ENCODE results near the gene MOB3B.

MOB3B gene

GRCh38 chr9:27392451-27392850 lies 137.2 kb downstream of the MOB3B start:
- WGBS, 2 donors (ENCODE audit: extremely low coverage in 2 of 2, insufficient read length in 2 of 2, insufficient replicate concordance in 1 of 2): no CpG with 5 or more reads among the region's 4 CpGs
- no peak overlapping the region for H2BK5ac ChIP-seq (ENCODE audit: low read length)
- H2BK12ac ChIP-seq (ENCODE audit: low read length): no peak overlapping the region
- no peak overlapping the region for H3K14ac ChIP-seq (ENCODE audit: low read length)
- no peak overlapping the region for H3K4me2 ChIP-seq (ENCODE audit: insufficient read depth, low read length, poor library complexity, severe bottlenecking)
- no peaks in the 10 kb centered on the region for H3K27me3 ChIP-seq (ENCODE audit: control insufficient read depth in 3 of 3, insufficient read depth in 3 of 3, low read depth in 1 of 3, low read length in 3 of 3)
- no peak overlapping the region for H4K8ac ChIP-seq (ENCODE audit: low read depth, low read length)
- no peaks in the 10 kb centered on the region for H3K36me3 ChIP-seq (replicated peaks in 1 of 2; ENCODE audit: control insufficient read depth in 2 of 2, insufficient read depth in 2 of 2, low read length in 2 of 2)
- no peak overlapping the region for H2AK5ac ChIP-seq (ENCODE audit: low read depth, low read length)
- peaks cover 7 to 10% of the 10 kb centered on the region in 2 donors for H3K4me1 ChIP-seq (ENCODE audit: control insufficient read depth in 2 of 2, insufficient read depth in 1 of 2, low read depth in 1 of 2, low read length in 2 of 2)
- no peaks in the 10 kb centered on the region for H3K9me3 ChIP-seq (replicated peaks in 1 of 2; ENCODE audit: control insufficient read depth in 2 of 2, insufficient read depth in 1 of 2, low read depth in 1 of 2, low read length in 2 of 2)
- no peak for DNase-seq (ENCODE audit: low spot score)
- H3K4ac ChIP-seq (ENCODE audit: low read length): no peak overlapping the region
- H3K4me3 ChIP-seq (ENCODE audit: low read length in 2 of 2): no peak overlapping the region
- H2AFZ ChIP-seq (ENCODE audit: low read length): no peak overlapping the region
- H2BK15ac ChIP-seq (ENCODE audit: low read length): no peak overlapping the region
- no peak overlapping the region for H2BK120ac ChIP-seq (ENCODE audit: low read depth, low read length)
- no peak overlapping the region for H3K9ac ChIP-seq (ENCODE audit: low read depth, low read length, poor library complexity)
- no peak overlapping the region for H4K91ac ChIP-seq (ENCODE audit: low read depth, low read length, poor library complexity)
- H3K18ac ChIP-seq (ENCODE audit: low read length): no peak overlapping the region
- no peak overlapping the region for H3K23ac ChIP-seq (ENCODE audit: low read depth, low read length, poor library complexity)
- no peak overlapping the region for H3K27ac ChIP-seq (replicated peaks; ENCODE audit: low read length)
- no peaks in the 10 kb centered on the region for H3K79me1 ChIP-seq (ENCODE audit: low read depth, low read length)

- peaks cover 8 to 10% of the 10 kb centered on the region in 2 donors for H3K4me1 ChIP-seq (ENCODE audit: control insufficient read depth in 2 of 2, insufficient read depth in 1 of 2, low read depth in 1 of 2, low read length in 2 of 2)
- no peak overlapping the region for H2BK5ac ChIP-seq (ENCODE audit: low read length)
- no peaks in the 10 kb centered on the region for H3K36me3 ChIP-seq (replicated peaks in 1 of 2; ENCODE audit: control insufficient read depth in 2 of 2, insufficient read depth in 2 of 2, low read length in 2 of 2)
- no peak overlapping the region for H2BK120ac ChIP-seq (ENCODE audit: low read depth, low read length)
- H2BK15ac ChIP-seq (ENCODE audit: low read length): no peak overlapping the region
- H3K9ac ChIP-seq (ENCODE audit: low read depth, low read length, poor library complexity): no peak overlapping the region
- no peak overlapping the region for H3K4ac ChIP-seq (ENCODE audit: low read length)
- no peak overlapping the region for H3K18ac ChIP-seq (ENCODE audit: low read length)
- H2AFZ ChIP-seq (ENCODE audit: low read length): no peak overlapping the region
- H3K9me3 ChIP-seq (replicated peaks in 1 of 2; ENCODE audit: control insufficient read depth in 2 of 2, insufficient read depth in 1 of 2, low read depth in 1 of 2, low read length in 2 of 2): no peaks in the 10 kb centered on the region
- no peak overlapping the region for H4K8ac ChIP-seq (ENCODE audit: low read depth, low read length)
- no peak overlapping the region for H3K14ac ChIP-seq (ENCODE audit: low read length)
- H3K27ac ChIP-seq (replicated peaks; ENCODE audit: low read length): no peak overlapping the region
- H4K91ac ChIP-seq (ENCODE audit: low read depth, low read length, poor library complexity): no peak overlapping the region
- WGBS, 2 donors (ENCODE audit: extremely low coverage in 2 of 2, insufficient read length in 2 of 2, insufficient replicate concordance in 1 of 2): no CpG with 5 or more reads among the region's 9 CpGs
- no peak overlapping the region for H3K4me3 ChIP-seq (ENCODE audit: low read length in 2 of 2)
- no peaks in the 10 kb centered on the region for H3K27me3 ChIP-seq (ENCODE audit: control insufficient read depth in 3 of 3, insufficient read depth in 3 of 3, low read depth in 1 of 3, low read length in 3 of 3)
- H2BK12ac ChIP-seq (ENCODE audit: low read length): no peak overlapping the region
- no peak overlapping the region for H3K4me2 ChIP-seq (ENCODE audit: insufficient read depth, low read length, poor library complexity, severe bottlenecking)
- no peak for DNase-seq (ENCODE audit: low spot score)
- no peaks in the 10 kb centered on the region for H3K79me1 ChIP-seq (ENCODE audit: low read depth, low read length)
- no peak overlapping the region for H2AK5ac ChIP-seq (ENCODE audit: low read depth, low read length)
- H3K23ac ChIP-seq (ENCODE audit: low read depth, low read length, poor library complexity): no peak overlapping the region
Measured at GRCh38 chr9:27391040-27391895, 138.3 kb downstream of the MOB3B start.

- no peaks in the 10 kb centered on the region for H3K36me3 ChIP-seq (replicated peaks in 1 of 2; ENCODE audit: control insufficient read depth in 2 of 2, insufficient read depth in 2 of 2, low read length in 2 of 2)
- no peak overlapping the region for H2AFZ ChIP-seq (ENCODE audit: low read length)
- no peaks in the 10 kb centered on the region for H3K9me3 ChIP-seq (replicated peaks in 1 of 2; ENCODE audit: control insufficient read depth in 2 of 2, insufficient read depth in 1 of 2, low read depth in 1 of 2, low read length in 2 of 2)
- no peak for DNase-seq (ENCODE audit: low spot score)
- H3K27me3 ChIP-seq (ENCODE audit: control insufficient read depth in 3 of 3, insufficient read depth in 3 of 3, low read depth in 1 of 3, low read length in 3 of 3): no peaks in the 10 kb centered on the region
- H3K23ac ChIP-seq (ENCODE audit: low read depth, low read length, poor library complexity): no peak overlapping the region
- no peak overlapping the region for H3K4me3 ChIP-seq (ENCODE audit: low read length in 2 of 2)
- H3K4ac ChIP-seq (ENCODE audit: low read length): no peak overlapping the region
- H3K4me2 ChIP-seq (ENCODE audit: insufficient read depth, low read length, poor library complexity, severe bottlenecking): no peak overlapping the region
- H3K9ac ChIP-seq (ENCODE audit: low read depth, low read length, poor library complexity): no peak overlapping the region
- no peak overlapping the region for H3K18ac ChIP-seq (ENCODE audit: low read length)
- no peak overlapping the region for H2AK5ac ChIP-seq (ENCODE audit: low read depth, low read length)
- no peak overlapping the region for H3K14ac ChIP-seq (ENCODE audit: low read length)
- peaks cover 0 to 4% of the 10 kb centered on the region in 2 donors for H3K4me1 ChIP-seq (ENCODE audit: control insufficient read depth in 2 of 2, insufficient read depth in 1 of 2, low read depth in 1 of 2, low read length in 2 of 2)
- H2BK5ac ChIP-seq (ENCODE audit: low read length): no peak overlapping the region
- H2BK120ac ChIP-seq (ENCODE audit: low read depth, low read length): no peak overlapping the region
- no peak overlapping the region for H4K8ac ChIP-seq (ENCODE audit: low read depth, low read length)
- H4K91ac ChIP-seq (ENCODE audit: low read depth, low read length, poor library complexity): no peak overlapping the region
- no peak overlapping the region for H2BK12ac ChIP-seq (ENCODE audit: low read length)
- H3K79me1 ChIP-seq (ENCODE audit: low read depth, low read length): no peaks in the 10 kb centered on the region
- H3K27ac ChIP-seq (replicated peaks; ENCODE audit: low read length): no peak overlapping the region
- WGBS, 2 donors (ENCODE audit: extremely low coverage in 2 of 2, insufficient read length in 2 of 2, insufficient replicate concordance in 1 of 2): no CpG with 5 or more reads among the region's 2 CpGs
- no peak overlapping the region for H2BK15ac ChIP-seq (ENCODE audit: low read length)
Measured at GRCh38 chr9:27388150-27388549, 141.5 kb downstream of the MOB3B start.

DNA sequence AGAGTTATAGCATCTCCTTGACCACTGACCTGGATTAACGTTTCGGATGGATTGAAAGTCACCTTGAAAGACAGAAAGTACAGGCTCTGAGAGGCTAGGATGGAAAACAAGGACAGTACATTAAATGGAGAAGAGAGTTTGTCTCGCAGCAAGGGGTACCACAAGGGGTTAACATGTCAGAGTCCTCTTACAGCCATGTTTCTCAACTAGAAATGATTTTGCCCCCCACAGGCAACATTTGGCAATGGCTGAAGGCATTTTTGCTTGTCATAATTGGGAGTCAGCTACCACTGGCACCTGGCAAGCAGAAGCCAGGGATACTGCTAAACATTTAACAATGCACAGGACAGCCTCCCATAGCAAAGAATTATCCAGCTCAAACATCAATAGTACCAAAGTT lies 141.9 kb downstream of the MOB3B start:
- no peaks in the 10 kb centered on the region for H3K79me1 ChIP-seq (ENCODE audit: low read depth, low read length)
- DNase-seq (ENCODE audit: low spot score): no peak
- no CpG with 5 or more reads among the region's 3 CpGs for WGBS, 2 donors (ENCODE audit: extremely low coverage in 2 of 2, insufficient read length in 2 of 2, insufficient replicate concordance in 1 of 2)
- no peak overlapping the region for H3K4ac ChIP-seq (ENCODE audit: low read length)
- H3K27ac ChIP-seq (replicated peaks; ENCODE audit: low read length): no peak overlapping the region
- H3K9ac ChIP-seq (ENCODE audit: low read depth, low read length, poor library complexity): no peak overlapping the region
- H3K18ac ChIP-seq (ENCODE audit: low read length): no peak overlapping the region
- no peak overlapping the region for H2BK12ac ChIP-seq (ENCODE audit: low read length)
- no peak overlapping the region for H4K91ac ChIP-seq (ENCODE audit: low read depth, low read length, poor library complexity)
- no peak overlapping the region for H4K8ac ChIP-seq (ENCODE audit: low read depth, low read length)
- H2BK120ac ChIP-seq (ENCODE audit: low read depth, low read length): no peak overlapping the region
- no peak overlapping the region for H2BK15ac ChIP-seq (ENCODE audit: low read length)
- H3K4me1 ChIP-seq (ENCODE audit: control insufficient read depth in 2 of 2, insufficient read depth in 1 of 2, low read depth in 1 of 2, low read length in 2 of 2): peaks cover 0 to 4% of the 10 kb centered on the region in 2 donors
- H3K14ac ChIP-seq (ENCODE audit: low read length): no peak overlapping the region
- no peak overlapping the region for H3K4me2 ChIP-seq (ENCODE audit: insufficient read depth, low read length, poor library complexity, severe bottlenecking)
- H2AFZ ChIP-seq (ENCODE audit: low read length): no peak overlapping the region
- no peak overlapping the region for H3K23ac ChIP-seq (ENCODE audit: low read depth, low read length, poor library complexity)
- no peak overlapping the region for H2AK5ac ChIP-seq (ENCODE audit: low read depth, low read length)
- no peaks in the 10 kb centered on the region for H3K9me3 ChIP-seq (replicated peaks in 1 of 2; ENCODE audit: control insufficient read depth in 2 of 2, insufficient read depth in 1 of 2, low read depth in 1 of 2, low read length in 2 of 2)
- no peaks in the 10 kb centered on the region for H3K27me3 ChIP-seq (ENCODE audit: control insufficient read depth in 3 of 3, insufficient read depth in 3 of 3, low read depth in 1 of 3, low read length in 3 of 3)
- no peaks in the 10 kb centered on the region for H3K36me3 ChIP-seq (replicated peaks in 1 of 2; ENCODE audit: control insufficient read depth in 2 of 2, insufficient read depth in 2 of 2, low read length in 2 of 2)
- no peak overlapping the region for H3K4me3 ChIP-seq (ENCODE audit: low read length in 2 of 2)
- H2BK5ac ChIP-seq (ENCODE audit: low read length): no peak overlapping the region
